Psoas muscle (tissue), 8 donors: ENCODE measurements around the gene CDH26. TPM values are rescaled to one million over a fixed set of nuclear protein-coding genes. Genes with fewer than 3 reads are reported as not detected.

Experiments
- ATAC-seq, 4 donors: fragments of 200-7000 bp; cut with Tn5 transposase; one replicate each; pipeline ENCODE4 v1.9.1; 2020; ENCODE audit warnings: moderate library complexity in 3 of 4, mild to moderate bottlenecking in 2 of 4
- DNase-seq, 2 donors: peaks; one replicate each; pipeline ENCODE4 v3.0.0-alpha.2; 2020
- H3K27ac ChIP-seq: fragments of 200-600 bp; one replicate; pipeline ENCODE4 v1.8.0; 2022
- H3K27me3 ChIP-seq, 3 donors: fragments of 200-600 bp in 1 of 3; one replicate each; pipeline versions ENCODE4 v1.6.1 to v1.8.0; 2013 to 2022; ENCODE audit warnings: low read length in 2 of 3, mild to moderate bottlenecking in 2 of 3, moderate library complexity in 1 of 3; ENCODE audit not compliant: insufficient read depth in 3 of 3
- H3K36me3 ChIP-seq, 2 donors: fragments of 200-600 bp in 1 of 2; one replicate each; pipeline versions ENCODE4 v1.6.1 to v1.8.0; 2013 to 2022; ENCODE audit warnings: low read depth in 1 of 2, mild to moderate bottlenecking in 1 of 2, moderate library complexity in 1 of 2; ENCODE audit not compliant: insufficient read depth in 1 of 2
- H3K4me1 ChIP-seq: fragments of 200-600 bp; one replicate; pipeline ENCODE4 v1.8.0; 2022
- H3K4me3 ChIP-seq: fragments of 200-600 bp; one replicate; pipeline ENCODE4 v1.8.0; 2022; ENCODE audit warnings: mild to moderate bottlenecking
- H3K9me3 ChIP-seq: fragments of 200-600 bp; one replicate; pipeline ENCODE4 v1.8.0; 2022
- CTCF ChIP-seq: fragments of 200-600 bp; IDR thresholded peaks from one replicate; pipeline ENCODE4 v1.8.0; 2022; ENCODE audit warnings: antibody characterized with exemption
- WGBS, 3 donors: extraction: QIAGEN DNeasy Blood & Tissue Kit; methylation state at CpG; one replicate each; pipeline versions ENCODE4 v1.1.6 to v1.1.7; 2013; 5-methylcytosine and 5-hydroxymethylcytosine counted together
- intact Hi-C, 2 donors: fragments of 100-400 bp; cut with DNase I; formaldehyde crosslinking; loops; one replicate each; pipeline versions ENCODE4 v1.11.0 to v1.14.2; 2022
- polyA plus RNA-seq, 3 donors: library from polyadenylated mRNA; stranded (reverse); fragments of 200-250 nt; gene quantifications; one replicate each; pipeline ENCODE4 v1.2.3, GENCODE V29; 2013
- total RNA-seq, 4 donors: library from RNA; stranded (reverse); fragmentation: NEBNext Ultra II Directional in 2 of 4; extraction: Animal tissue kit (Norgen Biotek cat#: 25700) in 2 of 4; gene quantifications; one replicate each; pipeline versions ENCODE4 v1.2.1 to v1.2.4, GENCODE V29; 2021 to 2023
- donor health status: healthy with polysubstance abuse.
- donor health status: DM: no; HTN: no; CAD: no; lungs with moderate emphysema.
- donor health status: Bipolar disorder and iron deficiency.
- donor health status: healthy.
- donor health status: DM: yes; HTN: yes; CAD: no.
- donor health status: DM: no; HTN: no; CAD: no.
- donor health status: DM: no; HTN: no; CAD: no.
- donor health status: DM: yes; HTN: yes; CAD: no.

The CDH26 gene
- total and polyA plus RNA-seq, 7 donors = 0.18 to 0.77 (median 0.32) TPM

- H3K9me3 ChIP-seq = no peaks in the 10 kb centered on the region
- no peak overlapping the region for H3K4me3 ChIP-seq
- no peaks in the 10 kb centered on the region for H3K4me1 ChIP-seq
- 93 to 100% (median 100%) methylated on average over 3 of the region's 3 CpGs for WGBS, 3 donors
- peaks cover 0 to 3% of the 10 kb centered on the region in 2 donors for H3K36me3 ChIP-seq
- ATAC-seq (peak in 1 of 4 donors; percentile 42), DNase-seq (no peak)
- H3K27ac ChIP-seq = no peak overlapping the region
- intact Hi-C loops = no loop called here
- H3K27me3 ChIP-seq = no peaks in the 10 kb centered on the region
- TF ChIP-seq CTCF = no peak
Measured at GRCh38 chr20:59985864-59986263, 27.6 kb downstream of the CDH26 start.

DNA sequence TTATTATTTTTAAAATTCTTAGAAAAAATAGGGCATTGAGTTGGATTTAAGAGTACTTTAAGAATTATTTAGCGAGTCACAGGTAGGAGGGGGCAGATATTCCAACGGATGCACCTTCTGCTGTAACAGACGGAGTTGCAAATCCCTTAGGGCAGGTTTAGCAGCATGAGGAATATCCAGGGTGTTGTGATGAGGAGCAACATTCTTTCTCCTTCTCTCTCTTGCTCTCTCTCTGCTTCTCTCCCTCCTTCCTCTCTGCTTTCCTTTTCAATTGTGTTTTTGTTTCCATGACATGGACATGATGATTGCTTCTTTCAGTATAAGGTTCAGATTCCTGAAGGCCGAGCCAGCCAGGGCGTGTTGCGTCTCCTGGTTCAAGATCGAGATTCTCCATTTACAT is 28.9 kb downstream of the CDH26 start:
- intact Hi-C loops = no loop called here
- no peak for TF ChIP-seq CTCF
- no peak for ATAC-seq
- 88 to 93% (median 90%) methylated on average over 7 of the region's 7 CpGs for WGBS, 3 donors
- Histone ChIP-seq H3K9me3 (no peaks in the 10 kb centered on the region), H3K4me1 (no peaks in the 10 kb centered on the region), H3K36me3 (peaks cover 0 to 3% of the 10 kb centered on the region in 2 donors), H3K27ac (no peak overlapping the region), H3K4me3 (no peak overlapping the region), H3K27me3 (no peaks in the 10 kb centered on the region)
- no peak for DNase-seq

DNA sequence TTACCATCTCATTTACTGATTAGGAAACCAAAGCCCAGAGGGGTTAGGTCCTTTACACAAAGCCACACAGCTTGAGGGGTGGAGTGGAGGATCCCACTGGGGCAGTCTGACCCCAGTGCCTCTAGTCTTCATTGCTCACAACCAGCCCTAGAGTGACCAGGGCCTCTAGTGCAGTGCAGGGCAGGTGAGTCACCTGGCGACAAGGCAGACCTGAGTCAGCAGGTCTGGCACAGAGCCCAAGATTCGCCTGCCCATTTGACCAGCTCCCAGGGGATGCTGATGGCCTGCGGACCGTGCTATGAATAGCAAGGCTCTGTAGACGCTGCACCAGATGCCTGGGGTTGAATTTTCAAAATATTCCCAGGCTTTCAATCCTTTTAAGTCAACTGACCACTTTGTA is 29.9 kb downstream of the CDH26 start:
- 50 to 65% (median 52%) methylated on average over 5 of the region's 5 CpGs for WGBS, 3 donors
- ATAC-seq = peak in 3 of 4 donors; percentile 32 to 84 (median 77)

GRCh38 chr20:59992526-59993084 is 34.4 kb downstream of the CDH26 start:
- whole genome bisulfite sequencing, 3 donors = 84 to 88% (median 85%) methylated on average over 4 of the region's 4 CpGs
- Histone ChIP-seq H3K9me3 (no peaks in the 10 kb centered on the region), H3K36me3 (peaks cover 0 to 3% of the 10 kb centered on the region in 2 donors), H3K4me1 (peaks cover 4% of the 10 kb centered on the region), H3K4me3 (no peak overlapping the region), H3K27ac (no peak overlapping the region), H3K27me3 (no peaks in the 10 kb centered on the region)
- ATAC-seq (no peak), DNase-seq (no peak)
- no peak for TF ChIP-seq CTCF
- intact Hi-C loops = no loop called here

More for the DNA sequence above, 29.9 kb downstream of the CDH26 start:
- no peak overlapping the region for H3K4me3 ChIP-seq
- intact Hi-C loops = no loop called here
- DNase-seq = peak in 1 of 2 donors; percentile 26
- H3K4me1 ChIP-seq = no peaks in the 10 kb centered on the region
- no peak overlapping the region for H3K27ac ChIP-seq
- no peak for TF ChIP-seq CTCF
- H3K36me3 ChIP-seq = peaks cover 0 to 3% of the 10 kb centered on the region in 2 donors
- no peaks in the 10 kb centered on the region for H3K9me3 ChIP-seq
- no peaks in the 10 kb centered on the region for H3K27me3 ChIP-seq
